SK-N-MC (cell line): ENCODE results near the gene KLF7.

ENCODE experiments used
- EZH2 ChIP-seq: fragments of 200-600 bp; sonication (generic); IDR thresholded peaks from one replicate; pipeline ENCODE4 v1.6.1; 2017; ENCODE audit warnings: antibody characterized with exemption
- POLR2AphosphoS5 ChIP-seq: IDR thresholded peaks from 2 replicates; pipeline ENCODE4 v1.6.1; 2012; ENCODE audit warnings: mild to moderate bottlenecking, low read depth, low read length, borderline replicate concordance

GRCh38 chr2:207072571-207072970, 93.2 kb downstream of the KLF7 start:
- no peak for TF ChIP-seq POLR2AphosphoS5
- TF ChIP-seq EZH2: no peak
